Measurements from ENCODE around the gene DNHD1.
A peak's percentile ranks its signal among the peaks of the same experiment; 100 is the strongest.

The DNHD1 gene

GRCh38 chr11:6614446-6614845 lies 117.4 kb downstream of the DNHD1 start:
- no peak for DNase-seq

DNA sequence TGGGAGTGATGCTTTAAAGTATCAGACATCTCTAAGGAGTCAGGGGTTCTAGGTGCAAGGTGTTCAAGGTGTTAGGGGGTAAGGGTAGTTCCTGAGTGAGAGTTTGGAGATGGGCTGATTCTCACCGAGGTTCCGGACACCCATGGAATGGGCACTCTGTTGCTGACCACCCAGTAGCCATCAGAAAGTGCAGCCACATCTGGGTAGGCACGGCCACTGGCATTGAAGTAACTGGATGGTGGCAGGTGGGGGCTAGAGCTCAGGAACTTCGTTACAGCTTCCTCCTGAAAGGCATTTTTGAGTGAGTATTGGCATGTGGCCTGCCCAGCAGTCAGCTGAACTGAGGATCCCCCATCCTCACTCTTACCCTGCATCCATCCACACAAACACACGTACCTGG lies 118.0 kb downstream of the DNHD1 start:
- DNase-seq = no peak

- DNase-seq = no peak
Observed at GRCh38 chr11:6615882-6616585, 119.0 kb downstream of the DNHD1 start.

GRCh38 chr11:6616596-6617250 lies 119.6 kb downstream of the DNHD1 start:
- DNase-seq = no peak

GRCh38 chr11:6617315-6617781 lies 120.3 kb downstream of the DNHD1 start:
- DNase-seq = no peak

DNA sequence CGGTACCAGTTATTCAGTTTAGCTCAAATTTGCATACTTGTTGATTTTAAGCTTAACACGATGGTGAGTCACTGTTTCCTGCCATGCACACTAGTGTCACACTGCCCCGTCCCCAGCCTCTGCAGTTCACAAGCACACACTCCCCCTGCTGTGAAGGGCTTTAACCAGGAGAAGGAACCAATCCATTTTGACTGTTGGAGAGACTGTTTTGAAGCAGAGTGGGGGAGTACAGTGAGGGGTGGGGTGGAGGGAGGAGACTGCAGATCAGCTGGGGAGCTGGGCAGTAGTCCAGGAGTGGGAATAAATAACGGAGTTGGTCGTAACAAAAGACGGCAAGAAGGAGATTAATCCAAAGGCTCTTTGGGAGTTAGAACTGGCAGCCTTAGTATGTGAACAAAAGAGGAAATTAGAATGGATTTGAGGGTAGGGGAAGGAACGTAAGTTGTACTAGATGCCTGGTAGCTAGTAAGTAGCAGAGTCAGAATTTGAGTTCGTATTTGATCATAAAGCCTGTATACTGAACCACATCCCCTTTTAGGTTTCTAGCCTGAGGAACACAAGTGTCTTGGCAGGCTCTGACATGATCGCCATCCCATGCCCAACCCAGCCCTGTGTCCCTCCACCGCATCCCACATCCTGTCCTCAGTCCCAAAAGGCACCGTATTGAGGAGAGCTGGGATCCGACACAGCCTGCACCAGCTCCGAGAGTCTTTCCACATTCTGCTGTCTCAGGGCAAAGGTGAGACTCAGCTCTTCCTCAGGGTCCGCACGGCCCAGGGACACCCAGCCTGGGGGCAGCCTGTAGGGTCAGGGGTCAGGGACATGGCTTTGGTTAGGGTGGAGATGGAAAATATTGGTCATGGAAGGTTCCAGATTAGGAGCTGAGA lies 121.3 kb downstream of the DNHD1 start:
- no peak for DNase-seq

DNA sequence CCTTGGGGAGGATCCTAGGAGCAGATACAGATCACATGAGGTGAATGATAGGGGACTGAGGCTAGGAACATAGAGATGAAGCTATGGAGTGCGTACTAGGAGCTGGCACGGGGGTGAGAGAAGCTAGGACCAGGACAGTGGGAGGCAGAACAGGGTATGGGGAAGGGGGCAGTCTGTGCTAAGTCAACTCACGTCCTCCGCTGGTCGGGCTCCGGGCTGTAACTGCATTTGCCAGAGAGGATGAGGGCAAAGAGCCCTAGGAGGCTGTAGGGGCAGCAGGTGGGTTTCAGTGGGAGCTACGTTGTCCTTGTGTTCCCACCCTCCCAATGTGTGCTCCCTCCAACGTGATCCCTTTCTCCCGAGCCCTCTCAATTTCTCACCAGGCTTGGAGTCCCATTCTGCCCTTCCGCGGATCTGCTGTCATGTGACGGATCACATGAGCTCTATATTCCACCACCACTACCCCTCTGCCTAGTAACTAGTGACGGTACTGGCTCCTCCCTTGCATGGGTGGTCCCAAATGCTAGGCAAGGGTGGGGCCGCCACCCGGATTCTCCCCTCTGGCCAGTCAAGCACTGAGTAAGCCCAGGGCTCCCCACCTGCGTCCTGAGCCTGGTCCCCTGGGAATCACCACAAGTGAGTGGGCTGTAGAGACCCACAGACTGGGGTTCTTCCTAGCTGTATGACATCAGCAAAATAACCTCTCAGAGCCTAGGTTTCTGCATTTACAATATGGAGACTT lies 122.1 kb downstream of the DNHD1 start, which contains the start of gene TPP1:
Gene TPP1 (minus strand): TSS at position 419 of the 742 bp plus-strand sequence. CDS start 22 bp downstream, at position 397.
- peak; percentile 94 for DNase-seq

GRCh38 chr11:6620636-6621035 lies 123.6 kb downstream of the DNHD1 start:
- no peak for DNase-seq

Measured in NCI-H526 treated with DMSO at 0.1 percent for 48 hours (cell line).